ENCODE results near the gene C9orf152.

The C9orf152 gene

GRCh38 chr9:110208031-110208430 is at the start of gene C9orf152:
C9orf152 (minus strand) TSS chr9:110208159; CDS start chr9:110207579, 580 bp downstream.
- no peak for ATAC-seq (ENCODE audit: low read depth)
- H3K27me3 ChIP-seq (ENCODE audit: insufficient read depth, poor library complexity, severe bottlenecking) = no peaks in the 10 kb centered on the region
- DNase-seq (ENCODE audit: low spot score) = no peak

GRCh38 chr9:110257097-110257841 is 49.3 kb upstream of the C9orf152 start:
- DNase-seq (ENCODE audit: low spot score) = no peak
- Histone ChIP-seq H3K36me3 (ENCODE audit: low read depth) (peaks cover 21% of the 10 kb centered on the region), H3K27ac (ENCODE audit: poor library complexity, severe bottlenecking) (peak overlapping the region; percentile 90), H3K4me1 (ENCODE audit: insufficient read depth, poor library complexity, severe bottlenecking) (peaks cover 20% of the 10 kb centered on the region), H3K27me3 (ENCODE audit: insufficient read depth, poor library complexity, severe bottlenecking) (no peaks in the 10 kb centered on the region), H3K4me3 (ENCODE audit: severe bottlenecking) (peak overlapping the region; percentile 66), H3K9me3 (ENCODE audit: severe bottlenecking) (no peaks in the 10 kb centered on the region)
- no peak for TF ChIP-seq CTCF (IDR thresholded peaks at IDR 0.05; ENCODE audit: poor library complexity, severe bottlenecking)
- peak; percentile 3; the same call in 1 of the 3 replicates for ATAC-seq (ENCODE audit: low read depth)

More at GRCh38 chr9:110208031-110208430, at the start of gene C9orf152:
- Histone ChIP-seq H3K27ac (ENCODE audit: poor library complexity, severe bottlenecking) (no peak within 1 kb of the TSS), H3K36me3 (ENCODE audit: low read depth) (no peaks in the 10 kb centered on the region), H3K4me3 (ENCODE audit: severe bottlenecking) (no peak within 1 kb of the TSS), H3K9me3 (ENCODE audit: severe bottlenecking) (no peaks in the 10 kb centered on the region), H3K4me1 (ENCODE audit: insufficient read depth, poor library complexity, severe bottlenecking) (peaks cover 3% of the 10 kb centered on the region)
- no peak for TF ChIP-seq CTCF (IDR thresholded peaks at IDR 0.05; ENCODE audit: poor library complexity, severe bottlenecking)

GRCh38 chr9:110256380-110257096 is 48.6 kb upstream of the C9orf152 start, which contains the start of gene TXN:
TXN (minus strand) TSS chr9:110256507; CDS start chr9:110256435, 72 bp downstream.
- ATAC-seq (ENCODE audit: low read depth) (peak; percentile 65), DNase-seq (ENCODE audit: low spot score) (peak; percentile 87)
- Histone ChIP-seq H3K36me3 (ENCODE audit: low read depth) (peaks cover 25% of the 10 kb centered on the region), H3K27ac (ENCODE audit: poor library complexity, severe bottlenecking) (peak within 1 kb of the TSS; percentile 90), H3K4me1 (ENCODE audit: insufficient read depth, poor library complexity, severe bottlenecking) (peaks cover 20% of the 10 kb centered on the region), H3K9me3 (ENCODE audit: severe bottlenecking) (no peaks in the 10 kb centered on the region), H3K27me3 (ENCODE audit: insufficient read depth, poor library complexity, severe bottlenecking) (no peaks in the 10 kb centered on the region), H3K4me3 (ENCODE audit: severe bottlenecking) (peak within 1 kb of the TSS; percentile 66)
- TF ChIP-seq CTCF (IDR thresholded peaks at IDR 0.05; ENCODE audit: poor library complexity, severe bottlenecking) = no peak

- Histone ChIP-seq H3K4me3 (ENCODE audit: severe bottlenecking) (peak overlapping the region; percentile 66), H3K4me1 (ENCODE audit: insufficient read depth, poor library complexity, severe bottlenecking) (peaks cover 22% of the 10 kb centered on the region), H3K9me3 (ENCODE audit: severe bottlenecking) (no peaks in the 10 kb centered on the region), H3K27me3 (ENCODE audit: insufficient read depth, poor library complexity, severe bottlenecking) (no peaks in the 10 kb centered on the region), H3K36me3 (ENCODE audit: low read depth) (peaks cover 31% of the 10 kb centered on the region), H3K27ac (ENCODE audit: poor library complexity, severe bottlenecking) (peak overlapping the region; percentile 90)
- no peak for TF ChIP-seq CTCF (IDR thresholded peaks at IDR 0.05; ENCODE audit: poor library complexity, severe bottlenecking)
- DNase-seq (ENCODE audit: low spot score) (peak; percentile 68), ATAC-seq (ENCODE audit: low read depth) (peak; percentile 41)
Observed at GRCh38 chr9:110255463-110256379, 47.8 kb upstream of the C9orf152 start.

All from RWPE2 (cell line).